NCI-H2171 (cell line): ENCODE measurements around the gene STAP2.

Experiments used
- DNase-seq: peaks from one replicate; lab custom pipeline; 2025; lab: John Stamatoyannopoulos, UW

STAP2 gene

GRCh38 chr19:4370418-4371041, 31.9 kb upstream of the STAP2 start:
- no peak for DNase-seq

DNA sequence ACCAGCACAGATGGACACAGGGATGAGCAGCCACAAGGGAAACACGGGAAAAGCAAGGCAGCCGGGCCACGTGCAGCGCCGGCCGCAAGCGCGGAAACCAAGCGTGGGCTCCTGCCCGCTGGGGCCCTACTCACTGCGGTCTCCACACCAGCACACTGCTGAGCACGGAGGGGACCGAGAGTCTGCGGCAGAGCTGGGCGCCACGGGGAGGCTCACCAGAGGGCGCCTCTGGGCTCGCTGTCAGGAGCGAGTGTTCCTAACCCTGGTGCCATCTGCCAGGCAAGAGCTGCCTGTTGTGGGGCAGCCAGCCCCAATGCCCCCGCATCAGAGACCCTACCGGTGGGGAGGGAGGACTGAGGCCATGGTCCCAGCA, 31.2 kb upstream of the STAP2 start:
- DNase-seq: peak; percentile 70

DNA sequence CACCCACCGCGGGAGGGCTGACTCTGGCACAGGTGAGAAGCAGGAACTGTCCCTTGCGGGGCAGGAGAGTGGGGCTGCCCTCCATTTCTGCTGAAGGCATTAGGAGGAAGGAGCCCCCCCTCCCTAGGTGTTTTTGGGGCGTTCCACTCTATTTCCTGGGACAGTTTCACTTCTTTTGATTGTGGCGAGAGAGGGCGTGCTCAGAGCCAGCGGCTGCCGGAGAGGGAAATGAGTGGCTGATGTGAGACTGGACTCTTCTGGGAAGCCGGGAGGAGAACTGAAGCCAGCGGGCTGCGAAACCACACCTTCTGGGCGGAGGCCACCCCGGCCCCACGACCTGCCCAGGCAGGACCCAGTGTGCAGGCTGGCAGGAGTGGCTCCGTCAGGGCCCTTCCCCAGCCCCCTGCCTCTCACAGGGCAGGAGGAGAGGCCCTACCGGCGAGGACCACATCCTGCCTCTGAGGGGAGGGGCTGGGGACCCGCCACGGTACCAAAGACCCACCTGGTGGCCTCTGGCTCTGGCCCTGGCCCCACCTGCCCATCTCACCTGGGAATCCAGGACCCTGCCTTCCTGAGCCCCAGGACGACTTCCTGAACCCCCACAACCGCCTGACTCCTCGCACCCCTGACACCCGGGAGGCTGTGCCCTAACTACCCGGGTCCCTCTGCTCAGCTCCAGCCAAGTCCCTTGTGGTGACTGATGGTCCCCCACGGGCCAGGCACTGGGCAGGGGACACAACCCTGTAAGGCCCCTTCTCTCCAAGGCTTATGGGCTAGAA, 30.7 kb upstream of the STAP2 start:
- no peak for DNase-seq

- no peak for DNase-seq
Measured at GRCh38 chr19:4368128-4368820, 29.6 kb upstream of the STAP2 start.

- no peak for DNase-seq
Measured at GRCh38 chr19:4367781-4368127, 29.1 kb upstream of the STAP2 start.

DNA sequence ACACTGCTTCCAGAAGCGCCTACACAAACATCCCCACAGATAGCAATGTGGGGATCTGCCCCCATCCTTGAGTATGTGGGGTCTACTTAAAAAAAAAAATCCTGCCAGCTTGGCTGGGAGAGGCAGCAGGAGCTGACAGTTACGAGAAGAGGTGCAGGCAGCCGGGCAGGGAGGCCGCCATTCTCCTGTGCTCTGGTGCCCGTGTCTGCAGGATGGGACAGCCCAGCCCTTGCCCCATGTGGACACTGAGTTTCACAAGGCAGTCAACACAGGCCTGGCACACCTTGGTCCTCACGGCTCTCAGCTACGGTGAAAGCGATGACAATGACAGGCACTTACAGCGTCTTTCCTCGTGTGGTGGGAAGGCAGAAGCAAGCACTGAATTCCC, 28.7 kb upstream of the STAP2 start:
- no peak for DNase-seq

GRCh38 chr19:4366666-4367335, 28.2 kb upstream of the STAP2 start:
- no peak for DNase-seq

DNA sequence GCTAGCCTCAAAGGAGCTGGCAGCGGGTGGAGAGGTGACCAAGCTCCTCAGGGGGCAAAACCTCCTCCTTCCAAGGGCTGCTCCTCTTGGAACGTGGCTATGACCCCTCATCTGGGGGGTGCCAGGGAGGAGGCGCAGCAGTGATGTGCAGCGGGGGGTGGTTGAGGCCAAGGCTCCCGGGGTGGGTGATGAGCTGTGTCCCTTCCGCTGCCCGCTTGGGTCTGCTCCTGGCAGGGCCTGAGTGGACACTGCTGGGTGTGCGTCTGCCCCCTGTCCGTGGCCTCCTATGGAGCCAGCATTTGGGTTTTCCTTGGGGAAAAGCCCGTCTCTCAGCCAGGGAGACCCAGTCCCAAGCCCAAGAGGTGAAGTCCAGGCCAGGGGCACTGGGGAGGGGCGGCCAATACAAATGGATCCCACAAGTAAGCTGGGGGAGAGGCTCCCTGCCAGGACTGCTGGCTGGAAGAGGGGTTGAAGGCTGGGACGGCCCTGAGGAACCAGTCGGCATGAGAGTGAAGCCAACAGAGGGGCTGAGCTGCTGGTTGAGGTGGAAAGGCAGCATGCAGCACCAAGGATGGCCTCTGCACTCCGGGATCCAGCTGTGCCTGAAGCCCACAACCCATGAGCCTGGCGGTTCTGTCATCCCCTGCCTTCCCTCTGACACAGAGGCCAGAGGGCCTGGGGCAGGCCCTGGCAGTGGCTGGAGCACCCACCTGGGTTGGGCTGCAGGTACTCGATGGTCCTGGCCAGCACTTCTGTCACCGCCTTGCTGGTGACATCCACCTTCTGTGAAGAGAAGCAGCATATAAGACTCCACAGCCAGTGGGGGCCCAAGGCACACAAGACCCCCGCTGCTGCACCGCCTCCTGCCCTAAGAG, 27.4 kb upstream of the STAP2 start:
- no peak for DNase-seq

DNA sequence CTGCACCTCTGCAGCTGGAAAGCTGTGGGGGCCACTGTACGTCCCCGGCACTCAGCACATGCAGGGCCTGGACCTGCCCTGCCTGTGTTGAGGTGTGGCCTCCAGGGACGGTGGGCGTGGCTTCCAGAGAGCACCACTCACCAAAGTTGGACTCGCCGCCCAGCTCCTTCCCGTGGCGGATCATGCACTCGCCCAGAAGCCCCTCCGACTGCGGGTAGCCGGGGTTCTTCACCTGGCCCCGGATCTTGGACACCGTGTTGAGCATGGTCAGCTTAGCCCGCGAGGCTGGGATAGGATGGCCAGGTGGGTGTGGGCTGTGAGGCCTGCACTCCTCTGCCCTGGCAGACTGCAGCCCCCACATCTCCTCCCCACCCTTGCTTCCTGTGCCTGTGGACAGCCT, 26.7 kb upstream of the STAP2 start:
- no peak for DNase-seq

DNA sequence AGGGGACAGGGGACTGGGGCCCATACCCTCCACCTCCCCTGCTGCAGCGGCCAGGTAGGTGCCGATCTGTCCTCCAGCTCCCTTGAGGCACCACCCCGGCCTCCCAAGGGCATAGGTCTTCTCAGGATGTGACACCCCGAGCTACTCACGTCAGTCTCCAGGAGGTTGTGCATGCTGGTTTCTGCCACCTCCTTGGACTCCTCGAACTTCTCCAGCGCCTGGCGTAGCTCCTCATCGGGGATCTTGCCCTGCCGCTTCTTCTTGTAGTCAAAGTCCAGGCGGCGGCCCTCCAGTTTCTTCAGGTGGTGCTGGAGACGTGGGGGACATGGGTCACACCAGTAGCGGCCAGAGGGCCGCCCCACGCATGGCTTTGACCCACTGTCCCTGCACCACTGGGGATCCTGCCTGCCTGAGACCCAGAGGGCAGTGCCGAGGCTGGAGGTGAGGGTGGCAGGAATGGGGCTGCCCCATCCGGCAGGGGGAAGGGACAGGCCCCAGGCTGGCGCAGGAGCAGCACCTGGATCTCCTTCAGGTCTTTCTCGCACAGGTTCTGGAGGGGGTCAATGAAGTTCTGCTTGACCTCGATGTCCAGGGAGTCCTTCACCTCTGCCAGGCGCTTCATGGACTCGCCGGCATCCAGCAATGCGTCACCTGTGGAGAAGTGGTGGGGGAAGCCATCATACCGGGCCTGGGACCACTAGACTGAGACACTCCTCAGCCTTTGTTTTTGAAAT, 25.1 kb upstream of the STAP2 start:
- no peak for DNase-seq

- DNase-seq: no peak
Measured at GRCh38 chr19:4362831-4363545, 24.4 kb upstream of the STAP2 start.

DNA sequence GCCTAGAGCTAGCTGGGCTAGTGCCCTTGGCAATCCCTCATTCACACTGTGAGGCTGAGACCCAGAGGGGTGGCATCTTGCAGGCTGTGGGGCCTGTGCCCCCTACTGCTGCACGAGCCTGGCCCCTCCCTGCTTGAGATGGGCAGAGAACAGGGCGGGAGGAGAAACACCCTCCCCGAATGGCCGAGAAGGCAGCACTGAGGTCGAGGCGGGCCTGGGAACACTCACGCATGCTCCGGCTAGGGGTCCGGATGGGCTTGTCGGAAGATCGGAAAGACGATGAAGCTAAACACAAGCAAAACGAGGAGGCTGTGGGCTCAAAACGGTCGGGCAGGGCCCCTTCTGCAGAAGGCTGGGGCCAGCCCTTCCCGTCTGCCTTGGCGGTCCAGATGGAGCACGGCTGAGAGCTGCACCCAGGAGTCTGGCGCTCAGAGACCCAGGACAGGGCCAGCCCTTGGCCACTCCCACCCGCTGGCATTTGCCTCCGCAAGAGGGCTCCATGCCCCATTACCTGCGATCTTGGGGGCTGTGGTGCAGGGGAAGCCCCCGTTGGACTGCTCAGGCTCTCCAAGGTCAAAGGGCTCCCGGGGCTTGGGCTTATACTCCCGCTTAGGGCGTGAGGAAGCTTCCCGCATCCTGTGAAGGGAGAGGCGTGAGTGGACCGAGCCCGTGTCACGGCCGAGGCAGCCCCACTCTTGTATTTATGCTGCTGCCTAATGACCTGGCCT, 23.6 kb upstream of the STAP2 start:
- no peak for DNase-seq

DNA sequence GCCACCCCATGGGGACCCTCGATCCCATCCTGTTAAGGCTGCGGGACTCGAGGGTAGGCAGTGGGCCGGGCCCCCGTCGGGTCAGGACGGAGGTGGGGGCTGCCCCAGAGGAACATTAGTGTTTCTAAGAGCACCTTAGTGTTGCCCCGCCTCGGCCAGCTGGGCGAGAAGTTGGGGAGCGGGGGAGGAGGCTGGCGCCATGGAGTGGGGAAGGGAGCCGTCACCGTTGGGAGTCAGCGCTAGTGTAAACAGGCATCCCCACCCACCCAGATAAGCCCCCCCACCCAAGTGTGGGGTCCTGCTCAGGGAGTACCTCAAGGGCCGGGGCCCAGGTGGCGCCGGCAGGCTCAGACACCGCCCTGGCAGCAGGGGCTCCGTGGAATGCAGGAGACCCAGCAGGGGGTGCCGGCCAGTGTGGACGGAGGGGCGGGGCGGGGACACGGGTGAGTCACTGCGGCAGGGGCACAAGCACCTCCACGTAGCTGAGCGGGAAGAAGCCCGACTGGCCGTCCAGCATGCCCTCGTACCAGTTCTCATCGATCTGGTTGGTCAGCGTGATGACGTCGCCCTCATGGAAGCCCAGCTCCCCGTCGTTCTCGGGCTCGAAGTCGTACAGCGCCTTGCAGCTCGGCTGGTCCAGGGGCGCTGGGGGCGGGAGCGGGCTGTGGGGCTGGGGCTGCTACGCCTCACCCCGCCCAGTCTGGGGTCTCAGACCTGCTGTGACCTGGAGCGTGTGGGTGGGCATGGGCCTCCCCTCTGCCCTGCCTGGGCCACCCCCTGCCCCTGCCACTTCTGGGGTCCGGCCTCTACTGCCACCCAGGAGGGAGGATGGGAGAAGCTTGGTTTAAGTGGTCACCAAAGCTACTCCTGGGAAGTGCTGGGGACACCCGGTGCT, 22.8 kb upstream of the STAP2 start:
- DNase-seq: no peak

- DNase-seq: no peak
Measured at GRCh38 chr19:4360641-4361151, 22.1 kb upstream of the STAP2 start.

- DNase-seq: no peak
Measured at GRCh38 chr19:4360081-4360569, 21.5 kb upstream of the STAP2 start.

DNA sequence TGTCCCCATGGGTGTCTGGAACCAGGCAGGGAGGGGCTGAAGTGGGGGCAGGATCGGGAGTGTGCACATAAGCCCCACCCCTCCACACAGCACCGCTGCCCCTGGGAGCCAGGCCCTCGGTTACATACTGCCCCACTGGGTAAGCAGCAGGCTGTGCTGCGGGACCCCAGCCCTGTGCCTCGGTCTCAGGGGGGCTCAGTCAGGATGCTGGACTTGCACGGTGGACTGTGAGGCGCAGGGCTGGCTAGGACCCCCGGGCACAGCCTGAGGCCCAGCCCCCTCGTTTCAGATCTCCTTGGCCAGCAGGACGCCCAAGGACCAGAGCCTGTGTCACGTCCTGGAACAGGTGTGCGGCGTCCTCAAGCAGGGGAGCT, 21.0 kb upstream of the STAP2 start:
- DNase-seq: no peak

GRCh38 chr19:4358709-4359626, 20.3 kb upstream of the STAP2 start:
- no peak for DNase-seq
